ENCODE results near the gene PRR19.
A peak's percentile ranks its signal among the peaks of the same experiment; 100 is the strongest.

The PRR19 gene

GRCh38 chr19:42284591-42285341 lies 17.2 kb upstream of the PRR19 start:
- DNase-seq, result peak; percentile 26

- DNase-seq, result no peak
Measured at GRCh38 chr19:42285541-42285941, 16.4 kb upstream of the PRR19 start.

GRCh38 chr19:42285988-42286348 lies 16.0 kb upstream of the PRR19 start:
- DNase-seq, result no peak

GRCh38 chr19:42286349-42287016 lies 15.4 kb upstream of the PRR19 start:
- no peak for DNase-seq

GRCh38 chr19:42287017-42287826 lies 14.7 kb upstream of the PRR19 start:
- no peak for DNase-seq

- DNase-seq, result no peak
Measured at GRCh38 chr19:42287827-42288107, 14.2 kb upstream of the PRR19 start.

- no peak for DNase-seq
Measured at GRCh38 chr19:42288387-42288786, 13.5 kb upstream of the PRR19 start.

- no peak for DNase-seq
Measured at GRCh38 chr19:42288881-42289555, 12.9 kb upstream of the PRR19 start.

GRCh38 chr19:42289556-42290041 lies 12.3 kb upstream of the PRR19 start:
- no peak for DNase-seq

- DNase-seq, result no peak
Measured at GRCh38 chr19:42290136-42290522, 11.8 kb upstream of the PRR19 start.

- peak; percentile 38 for DNase-seq
Measured at GRCh38 chr19:42290523-42291434, 11.2 kb upstream of the PRR19 start.

- DNase-seq, result no peak
Measured at GRCh38 chr19:42291435-42291810, 10.5 kb upstream of the PRR19 start.

GRCh38 chr19:42292042-42292960 lies 9.6 kb upstream of the PRR19 start:
- DNase-seq, result no peak

GRCh38 chr19:42292963-42293362 lies 9.0 kb upstream of the PRR19 start:
- DNase-seq, result no peak

GRCh38 chr19:42293540-42293939 lies 8.4 kb upstream of the PRR19 start:
- DNase-seq, result no peak

- DNase-seq, result no peak
Measured at GRCh38 chr19:42293948-42294347, 8.0 kb upstream of the PRR19 start.

GRCh38 chr19:42294471-42295137 lies 7.3 kb upstream of the PRR19 start:
- no peak for DNase-seq

GRCh38 chr19:42295342-42295741 lies 6.6 kb upstream of the PRR19 start:
- no peak for DNase-seq

GRCh38 chr19:42295831-42296525 lies 6.0 kb upstream of the PRR19 start:
- DNase-seq, result peak; percentile 79

GRCh38 chr19:42297039-42297438 lies 4.9 kb upstream of the PRR19 start:
- DNase-seq, result no peak

Measured in central memory CD4-positive, alpha-beta T cell (primary cell).